GM18858 (cell line): ENCODE measurements around the gene SMG6.
A peak's percentile ranks its signal among the peaks of the same experiment; 100 is the strongest.

Source experiments
- ATAC-seq: cut with Tn5 transposase; IDR thresholded peaks from one replicate; pipeline ENCODE4 v1.9.1; 2021; ENCODE audit not compliant: unreplicated experiment

Gene SMG6

GRCh38 chr17:2110436-2110835, 193.1 kb downstream of the SMG6 start:
- no peak for ATAC-seq

- no peak for ATAC-seq
These were observed 195.4 kb downstream of the SMG6 start for GRCh38 chr17:2108170-2108569.

GRCh38 chr17:2107506-2107905, 196.1 kb downstream of the SMG6 start:
- no peak for ATAC-seq

GRCh38 chr17:2107050-2107449, 196.5 kb downstream of the SMG6 start:
- ATAC-seq = no peak

- no peak for ATAC-seq
These were observed 197.2 kb downstream of the SMG6 start for GRCh38 chr17:2106308-2106955.

DNA sequence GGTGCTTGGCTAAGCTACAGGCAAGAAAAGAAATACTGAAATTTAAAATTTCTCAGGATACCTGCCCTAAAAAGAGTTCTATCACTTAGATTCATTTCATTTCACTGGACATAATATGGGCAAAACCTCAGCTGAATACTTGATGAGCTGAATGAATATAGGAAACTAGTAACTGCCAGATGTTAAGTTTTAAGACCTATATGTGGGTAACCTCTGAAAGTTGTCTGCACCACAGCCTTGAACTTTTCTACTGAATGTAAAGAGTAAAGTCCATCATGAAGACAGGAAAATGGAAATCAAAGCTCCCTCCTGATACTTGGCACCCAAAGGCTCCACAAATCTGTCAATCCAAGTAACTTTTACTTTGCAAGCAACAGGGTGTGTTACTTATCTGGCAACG, 197.9 kb downstream of the SMG6 start:
- ATAC-seq = no peak

DNA sequence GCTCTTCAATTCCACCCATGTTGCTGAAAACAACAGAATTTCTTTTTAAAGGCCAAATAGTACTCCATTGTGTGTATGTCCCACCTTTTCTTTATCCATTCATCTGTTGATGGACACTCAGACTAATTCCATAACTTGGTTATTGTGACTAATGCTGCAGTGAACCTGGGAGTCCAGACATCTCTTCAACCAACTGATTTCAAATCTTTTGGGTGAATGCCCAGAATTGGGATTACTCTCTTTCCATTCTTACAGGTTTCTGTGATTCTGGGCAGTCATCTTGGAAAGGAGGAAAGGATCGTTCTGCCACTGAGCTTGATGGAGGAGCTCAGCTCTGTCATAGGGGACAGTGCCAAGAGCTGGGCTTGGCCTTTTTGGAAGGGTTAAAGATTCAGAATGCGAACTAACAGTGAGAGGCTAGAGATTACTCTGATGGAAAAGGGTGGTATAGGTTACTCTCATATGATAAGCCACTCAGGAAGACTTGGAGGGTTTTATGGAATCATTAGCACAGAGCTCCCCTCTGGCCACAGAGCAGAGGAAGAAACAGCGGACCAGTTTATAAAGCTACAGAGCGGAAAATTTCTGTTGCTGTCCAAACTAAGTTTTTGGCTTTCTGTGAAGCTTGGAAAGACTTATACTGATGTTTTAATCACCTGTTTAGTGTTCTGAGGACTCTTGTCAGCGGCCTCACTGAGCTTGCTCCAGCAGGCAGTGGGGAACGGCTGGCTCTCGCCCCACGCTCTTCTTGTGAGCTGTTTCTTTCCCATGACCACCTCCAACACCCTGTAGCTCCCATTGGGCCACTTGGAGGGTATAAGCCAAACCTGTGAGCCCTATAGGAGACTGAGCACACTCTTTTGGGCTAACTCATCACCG, 200.4 kb downstream of the SMG6 start:
- no peak for ATAC-seq

DNA sequence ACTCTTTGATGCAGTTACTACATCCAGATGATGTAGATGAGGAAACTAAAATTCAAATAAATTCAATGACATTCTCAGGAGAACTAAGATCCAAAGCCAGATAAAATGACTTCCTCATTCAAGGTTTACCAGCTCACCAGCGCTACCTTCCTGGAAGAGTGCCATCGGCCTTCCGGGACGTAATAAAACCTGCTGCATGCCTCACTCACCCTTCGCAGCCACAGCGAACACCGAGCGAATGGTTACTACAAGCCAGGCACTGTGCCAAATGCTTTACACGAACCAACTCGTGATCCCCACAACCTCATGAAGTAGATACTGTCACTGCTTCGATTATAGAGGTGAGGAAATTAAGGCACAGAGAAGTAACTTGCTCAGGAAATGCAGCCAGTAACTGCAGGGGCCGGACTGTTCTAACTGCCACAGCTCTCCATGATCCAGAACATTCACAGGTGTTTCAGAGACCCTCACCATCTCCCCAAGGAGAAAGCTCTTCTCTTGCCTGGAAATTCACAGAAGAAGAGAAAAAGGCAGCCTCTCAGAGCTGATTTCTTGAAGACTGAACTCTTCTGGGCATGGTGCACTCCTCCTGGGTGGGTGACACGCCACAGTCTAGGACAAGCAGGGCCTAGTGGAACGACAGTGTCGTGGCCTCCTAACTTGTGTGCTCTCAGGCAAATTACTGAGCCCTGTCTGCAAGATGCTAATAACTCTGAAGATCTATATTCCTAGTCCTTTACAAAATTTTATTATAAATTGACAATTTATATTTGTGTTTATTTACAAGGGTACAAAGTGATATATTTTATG, 201.9 kb downstream of the SMG6 start:
- no peak for ATAC-seq

GRCh38 chr17:2095536-2095910, 208.1 kb downstream of the SMG6 start:
- ATAC-seq = no peak

DNA sequence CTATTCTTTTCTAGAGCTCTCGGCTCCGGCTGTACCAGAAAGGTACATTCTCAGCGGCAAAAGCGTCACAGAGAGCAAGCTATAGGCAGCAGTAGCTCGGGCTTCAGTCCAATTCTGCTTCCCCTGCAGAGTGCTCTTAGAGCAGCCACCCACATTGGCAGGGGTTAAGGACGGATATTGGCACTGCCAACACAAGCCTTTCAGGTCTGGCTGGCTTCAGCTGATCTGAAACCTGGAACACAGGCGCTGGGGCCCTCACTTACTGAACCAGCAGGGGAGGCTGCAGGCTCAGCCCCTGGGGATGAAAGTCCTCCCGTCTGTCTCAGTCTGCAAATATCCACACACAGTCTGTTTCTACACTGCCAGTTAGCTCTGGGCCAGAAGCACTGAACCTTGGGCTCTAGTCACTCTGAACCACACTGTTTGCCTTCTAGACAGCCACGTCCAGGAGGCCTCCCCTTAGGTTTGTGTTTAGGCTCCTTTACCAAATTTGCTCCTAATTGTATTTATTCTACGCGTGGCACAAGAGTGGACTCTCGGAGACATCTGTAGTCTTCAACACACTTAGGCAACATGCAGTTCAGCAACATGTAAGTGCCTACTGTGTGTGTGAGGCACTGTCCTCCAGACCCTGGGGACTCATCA, 208.6 kb downstream of the SMG6 start:
- ATAC-seq = no peak

GRCh38 chr17:2093349-2093748, 210.2 kb downstream of the SMG6 start:
- no peak for ATAC-seq

DNA sequence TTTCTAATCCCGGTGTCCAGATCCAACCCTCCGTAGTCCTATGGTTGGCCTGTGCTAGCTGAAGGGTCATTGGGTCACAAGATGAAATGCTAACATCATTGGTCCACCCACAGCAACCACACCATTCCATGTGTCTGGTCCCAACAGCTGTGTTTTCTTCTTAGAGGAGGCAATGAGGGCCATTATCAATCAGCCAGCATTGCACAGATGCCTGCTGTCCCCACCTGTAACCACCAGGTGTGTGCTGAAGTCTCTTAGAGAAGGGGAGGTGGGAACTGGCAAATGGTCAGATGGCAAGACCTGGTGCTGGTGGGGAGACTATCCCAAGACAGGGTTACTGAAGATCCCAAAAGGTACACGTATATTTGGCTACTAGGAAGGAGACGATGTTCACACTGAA, 211.3 kb downstream of the SMG6 start:
- ATAC-seq = no peak

GRCh38 chr17:2090804-2091534, 212.6 kb downstream of the SMG6 start:
- ATAC-seq = no peak

- ATAC-seq = no peak
These were observed 213.4 kb downstream of the SMG6 start for GRCh38 chr17:2090210-2090641.

DNA sequence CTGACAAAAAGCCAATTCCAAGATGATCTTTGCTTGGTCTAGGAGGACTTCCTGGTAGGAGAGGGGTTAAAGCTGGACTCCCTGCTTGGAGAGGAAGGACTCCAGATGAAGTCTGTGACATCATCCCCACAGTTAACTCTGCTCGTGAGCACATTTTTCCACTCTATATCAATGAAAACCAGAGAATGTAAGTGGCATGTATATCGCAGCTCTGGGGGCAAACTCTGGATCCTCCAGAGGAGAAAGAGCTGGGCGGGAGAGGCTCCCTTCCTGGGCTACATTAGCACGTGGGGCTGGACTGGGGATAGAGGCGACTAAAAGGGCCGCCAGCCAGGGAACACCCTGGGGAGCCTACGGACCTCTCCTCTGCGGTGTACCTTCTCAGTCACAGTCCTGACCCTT, 214.6 kb downstream of the SMG6 start:
- ATAC-seq = peak; percentile 1

- ATAC-seq = no peak
These were observed 215.9 kb downstream of the SMG6 start for GRCh38 chr17:2087597-2088211.

- ATAC-seq = no peak
These were observed 217.3 kb downstream of the SMG6 start for GRCh38 chr17:2086306-2086705.

DNA sequence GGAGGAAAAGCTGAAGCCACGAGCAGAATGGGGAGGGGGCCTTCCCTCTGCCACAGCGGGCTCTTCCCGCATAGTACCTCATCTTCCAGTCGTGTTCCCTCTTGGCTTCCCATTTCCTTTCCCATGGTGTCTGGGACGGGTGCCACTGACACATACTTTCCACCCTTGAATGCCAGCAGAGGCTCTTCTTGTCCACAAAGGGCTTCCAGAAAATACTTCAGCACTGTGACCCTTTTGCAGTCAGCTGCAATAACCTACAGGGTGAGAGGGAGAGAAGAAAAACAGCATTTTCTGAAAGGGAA, 218.0 kb downstream of the SMG6 start:
- no peak for ATAC-seq

GRCh38 chr17:2084766-2085647, 218.6 kb downstream of the SMG6 start:
- ATAC-seq = no peak
